ENCODE measurements around the gene ERGIC3.

DNA sequence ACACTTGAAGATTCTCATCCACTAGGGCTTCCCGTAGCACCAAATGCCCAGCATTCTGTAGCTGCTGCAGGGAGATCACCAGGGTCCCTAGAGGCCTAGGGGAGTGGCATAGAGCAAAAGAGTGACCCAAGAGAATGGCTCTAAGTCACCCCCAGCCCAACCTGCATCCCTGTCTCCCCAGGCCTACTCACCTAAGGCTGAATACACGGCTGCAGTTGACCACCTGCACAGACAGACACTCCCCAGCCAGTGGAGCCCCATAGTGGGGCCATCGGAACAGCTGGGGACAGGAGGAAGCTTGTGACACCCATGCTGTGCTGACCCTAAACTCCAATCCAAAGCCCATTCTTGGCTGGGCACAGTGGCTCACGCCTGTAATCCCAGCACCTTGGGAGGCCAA lies 64.2 kb downstream of the ERGIC3 start:
- TF ChIP-seq, protein P1, sequence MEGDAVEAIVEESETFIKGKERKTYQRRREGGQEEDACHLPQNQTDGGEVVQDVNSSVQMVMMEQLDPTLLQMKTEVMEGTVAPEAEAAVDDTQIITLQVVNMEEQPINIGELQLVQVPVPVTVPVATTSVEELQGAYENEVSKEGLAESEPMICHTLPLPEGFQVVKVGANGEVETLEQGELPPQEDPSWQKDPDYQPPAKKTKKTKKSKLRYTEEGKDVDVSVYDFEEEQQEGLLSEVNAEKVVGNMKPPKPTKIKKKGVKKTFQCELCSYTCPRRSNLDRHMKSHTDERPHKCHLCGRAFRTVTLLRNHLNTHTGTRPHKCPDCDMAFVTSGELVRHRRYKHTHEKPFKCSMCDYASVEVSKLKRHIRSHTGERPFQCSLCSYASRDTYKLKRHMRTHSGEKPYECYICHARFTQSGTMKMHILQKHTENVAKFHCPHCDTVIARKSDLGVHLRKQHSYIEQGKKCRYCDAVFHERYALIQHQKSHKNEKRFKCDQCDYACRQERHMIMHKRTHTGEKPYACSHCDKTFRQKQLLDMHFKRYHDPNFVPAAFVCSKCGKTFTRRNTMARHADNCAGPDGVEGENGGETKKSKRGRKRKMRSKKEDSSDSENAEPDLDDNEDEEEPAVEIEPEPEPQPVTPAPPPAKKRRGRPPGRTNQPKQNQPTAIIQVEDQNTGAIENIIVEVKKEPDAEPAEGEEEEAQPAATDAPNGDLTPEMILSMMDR (IDR thresholded peaks at IDR 0.05; ENCODE audit: low read depth, low read length, poor library complexity, severe bottlenecking) = no peak
- no peak for TF ChIP-seq EZH2phosphoT487 (IDR thresholded peaks at IDR 0.05; ENCODE audit: borderline replicate concordance, low read length)
